ENCODE data around the gene CACNA2D3.

Gene CACNA2D3

DNA sequence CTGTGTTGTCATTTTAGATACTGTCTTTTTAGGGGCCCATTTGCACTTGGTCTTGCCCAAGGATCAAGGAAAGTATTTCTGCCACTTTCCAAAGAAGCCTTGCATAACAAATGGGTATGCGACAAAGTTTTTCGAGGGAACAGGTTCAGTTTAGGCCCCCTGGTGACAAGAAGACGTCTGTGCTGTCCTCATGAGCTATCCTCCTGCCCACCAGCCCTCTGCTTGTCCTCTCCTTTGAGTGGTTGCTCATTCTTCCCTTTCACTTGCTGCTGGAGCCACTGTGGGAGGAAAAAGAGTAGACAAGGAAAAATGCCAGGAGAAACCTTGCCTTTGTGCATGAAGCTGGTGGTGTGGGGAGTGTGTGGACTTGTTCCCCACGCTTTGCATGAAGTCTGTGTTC is 171.9 kb downstream of the CACNA2D3 start:
- DNase-seq: no peak

DNA sequence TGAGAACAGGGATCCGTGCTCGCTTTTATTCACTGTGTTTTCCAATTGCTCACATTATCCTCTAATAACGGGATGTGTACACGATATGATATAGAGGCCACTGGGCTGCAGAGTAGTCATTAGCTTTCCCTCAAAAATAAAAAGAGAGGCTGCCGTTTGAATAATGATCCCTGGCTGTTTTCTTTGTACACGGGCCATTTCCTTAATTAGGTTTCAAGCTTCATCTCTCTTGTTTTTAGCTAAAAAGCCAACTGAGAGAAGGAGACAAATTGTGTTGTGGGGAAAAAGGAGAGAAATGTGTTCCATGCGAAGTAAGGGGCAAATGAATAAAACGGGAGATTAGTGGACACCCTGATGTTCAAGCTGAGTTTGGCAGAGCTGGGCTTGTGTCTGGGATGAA is 174.2 kb downstream of the CACNA2D3 start:
- DNase-seq: no peak

DNA sequence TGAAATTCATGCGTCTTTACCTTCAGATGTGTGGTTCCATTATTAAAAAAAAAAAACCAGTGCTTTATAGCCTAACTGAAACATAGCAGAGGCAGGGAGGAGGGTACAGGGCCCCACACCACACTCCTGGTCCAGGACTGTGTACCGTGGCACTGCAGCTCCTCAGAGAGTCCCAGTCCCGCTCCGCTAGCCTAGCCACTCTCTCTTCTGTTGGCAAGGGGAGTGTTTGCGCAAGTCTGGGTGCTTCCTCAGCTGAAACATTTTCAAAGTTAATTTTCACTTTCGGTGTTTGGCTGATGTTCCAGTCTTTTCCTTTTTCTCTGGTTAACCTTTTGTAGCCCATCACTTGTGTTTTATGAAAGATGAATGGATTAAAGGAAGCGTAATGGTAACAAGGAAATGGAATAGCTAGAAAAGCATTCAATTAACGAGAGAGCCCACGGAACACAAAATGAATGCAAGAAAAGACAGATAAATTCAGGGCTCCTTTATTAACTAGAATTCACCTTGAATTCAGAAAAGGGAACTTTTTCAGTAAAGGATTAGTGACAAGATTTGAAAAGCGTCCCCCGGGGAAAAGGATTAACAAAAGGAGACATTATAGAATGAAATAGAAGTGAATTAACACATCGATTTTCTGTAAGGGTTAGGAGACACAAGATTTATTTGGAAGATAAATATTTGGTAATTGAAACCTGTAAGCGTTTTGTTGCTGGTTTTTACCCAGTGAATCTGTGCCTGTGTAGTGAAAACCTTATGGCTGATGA is 177.0 kb downstream of the CACNA2D3 start:
- no peak for DNase-seq

DNA sequence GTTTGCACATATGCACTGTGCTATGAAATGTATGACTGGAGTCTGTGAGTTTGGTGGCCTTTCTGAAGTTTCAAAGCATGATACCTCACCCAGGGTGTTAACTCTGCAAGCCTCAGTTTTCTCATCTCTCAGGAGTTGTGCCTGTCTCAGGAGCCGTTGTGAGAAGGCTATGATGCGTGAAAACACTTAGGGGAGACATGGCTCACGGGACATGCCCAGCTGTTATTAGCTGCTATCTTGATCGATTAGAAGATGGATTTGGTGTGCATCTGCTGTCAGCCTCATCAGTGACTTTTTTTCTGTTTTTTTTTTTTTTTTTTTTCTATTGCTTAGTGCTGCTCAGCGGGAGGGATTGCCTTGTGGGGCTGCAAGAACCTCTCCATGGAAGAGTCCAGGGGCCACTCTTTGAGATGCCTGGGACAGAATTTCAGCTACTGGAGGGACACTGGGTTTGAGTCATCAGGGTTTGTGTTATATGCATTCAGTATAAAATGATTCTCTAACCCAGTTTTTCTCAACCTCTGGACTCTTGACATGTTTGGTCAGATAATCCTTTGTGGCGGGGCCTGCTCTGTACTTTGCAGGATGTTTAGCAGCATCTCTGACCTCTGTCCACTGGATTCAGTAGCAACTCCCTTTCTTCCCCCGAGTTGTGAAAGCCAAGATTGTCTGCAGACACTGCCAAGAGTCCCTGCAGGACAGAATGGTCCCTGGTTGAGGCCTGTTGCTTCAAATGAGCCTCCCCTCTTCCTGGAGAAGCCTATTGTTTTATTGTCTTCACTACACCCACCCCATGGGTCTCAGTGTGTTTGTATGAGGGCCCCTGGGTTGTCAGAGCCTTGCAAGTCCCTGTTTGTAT is 181.4 kb downstream of the CACNA2D3 start:
- no peak for DNase-seq

DNA sequence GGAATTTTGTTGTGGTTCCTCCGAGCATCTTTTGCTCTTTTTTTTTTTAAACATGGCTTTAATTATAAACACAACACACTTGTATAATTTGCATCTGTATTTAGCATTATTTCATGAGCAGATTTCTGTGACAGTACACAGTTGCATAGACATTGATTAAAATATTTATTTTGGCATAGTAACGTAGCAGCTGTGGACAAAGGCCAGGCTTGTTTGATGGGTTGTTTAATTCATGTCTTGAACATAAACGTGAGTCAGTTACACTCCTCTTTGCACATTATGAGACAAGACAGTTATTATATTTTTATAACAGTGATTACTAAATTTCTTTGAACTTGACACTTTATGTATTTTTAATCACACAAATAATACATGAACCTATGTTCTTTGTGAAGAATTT is 182.5 kb downstream of the CACNA2D3 start:
- no peak for DNase-seq

- no peak for DNase-seq
These were observed 183.2 kb downstream of the CACNA2D3 start for GRCh38 chr3:54305409-54306099.

GRCh38 chr3:54307566-54308180 is 185.3 kb downstream of the CACNA2D3 start:
- no peak for DNase-seq

- no peak for DNase-seq
These were observed 187.2 kb downstream of the CACNA2D3 start for GRCh38 chr3:54309601-54310000.

DNA sequence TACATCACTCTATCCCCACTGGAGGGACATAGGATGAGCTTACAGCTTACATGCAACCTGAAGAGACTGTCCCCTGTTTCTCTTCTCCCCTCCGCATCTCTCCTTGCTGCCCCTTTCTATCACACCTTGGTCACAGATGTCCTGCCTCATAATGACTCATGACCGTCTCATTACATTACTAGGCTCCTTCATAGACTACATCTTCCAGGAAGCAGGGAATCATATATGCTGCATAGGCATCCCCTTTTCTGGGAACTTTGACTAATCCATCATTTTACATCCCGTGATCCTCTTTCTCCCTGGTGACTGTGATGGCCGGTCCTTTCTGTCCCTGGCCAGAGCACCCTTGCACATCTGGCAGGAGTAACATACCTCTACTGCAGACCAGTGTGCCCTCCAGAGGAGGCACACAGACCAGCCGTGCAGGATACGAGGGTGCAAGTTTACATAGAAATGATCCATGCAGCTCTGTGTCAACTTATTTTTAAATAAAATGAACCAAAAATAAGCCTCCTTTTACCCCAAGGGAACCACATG is 188.9 kb downstream of the CACNA2D3 start:
- no peak for DNase-seq

GRCh38 chr3:54312156-54312899 is 190.0 kb downstream of the CACNA2D3 start:
- DNase-seq: no peak

GRCh38 chr3:54313418-54313817 is 191.1 kb downstream of the CACNA2D3 start:
- no peak for DNase-seq

- DNase-seq: no peak
These were observed 199.2 kb downstream of the CACNA2D3 start for GRCh38 chr3:54321520-54321919.

DNA sequence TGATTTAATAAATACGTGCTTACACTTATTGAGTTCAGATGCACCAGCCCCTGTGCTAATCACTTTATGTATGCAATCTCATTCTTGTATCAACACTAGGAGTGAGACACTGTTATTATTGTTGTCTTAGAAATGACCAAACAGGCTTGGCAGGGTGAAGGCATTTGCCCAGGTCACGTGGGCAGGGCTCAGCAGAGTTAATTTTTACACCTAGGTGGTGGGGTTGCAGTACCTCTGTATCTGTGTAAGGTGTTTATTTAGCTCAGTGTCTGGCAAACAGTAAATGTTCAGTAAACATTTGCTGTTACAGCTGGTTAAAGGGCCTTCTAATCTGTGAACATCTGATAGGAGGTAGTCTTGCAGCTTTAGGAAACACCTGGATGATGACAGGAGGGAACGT is 200.0 kb downstream of the CACNA2D3 start:
- DNase-seq: no peak

- no peak for DNase-seq
These were observed 201.8 kb downstream of the CACNA2D3 start for GRCh38 chr3:54324103-54324502.

GRCh38 chr3:54326951-54327350 is 204.6 kb downstream of the CACNA2D3 start:
- DNase-seq: no peak

DNA sequence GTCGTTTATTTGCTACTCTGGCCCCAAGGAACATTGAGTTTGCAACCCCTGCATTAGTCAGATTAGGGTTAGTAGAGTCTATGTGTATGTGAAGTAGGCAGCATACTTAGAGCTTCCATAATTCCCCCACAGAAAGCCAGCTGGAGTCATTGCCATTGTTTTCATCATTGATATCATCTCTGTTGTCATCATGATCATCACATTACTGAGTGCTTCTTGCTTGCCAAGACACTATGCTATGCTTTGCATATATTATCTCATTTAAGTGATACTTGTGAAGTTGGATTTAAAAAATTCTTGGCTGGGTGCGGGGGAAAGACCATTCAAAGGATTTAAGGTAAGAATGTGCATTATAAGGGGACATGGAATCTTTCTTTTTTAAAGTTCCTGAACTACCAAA is 209.0 kb downstream of the CACNA2D3 start:
- DNase-seq: no peak

DNA sequence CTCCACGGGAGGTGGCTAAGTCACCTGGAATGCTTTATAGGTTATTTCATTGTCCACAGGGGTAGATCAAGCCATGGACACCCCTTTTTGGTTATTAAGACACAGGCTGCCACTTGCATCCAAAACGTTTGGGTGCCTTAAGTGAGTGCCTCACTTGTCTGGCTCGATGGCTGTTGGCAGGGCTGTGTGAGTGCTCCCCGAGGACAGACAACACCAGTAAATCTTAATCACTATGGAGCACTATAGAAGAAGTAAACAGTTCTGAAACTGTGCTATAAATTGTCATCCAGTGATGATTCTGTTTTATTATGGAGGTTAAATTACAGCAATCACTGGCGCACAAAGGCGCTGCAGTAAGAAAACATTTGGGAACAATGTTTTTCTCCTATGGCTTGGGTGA is 215.5 kb downstream of the CACNA2D3 start:
- DNase-seq: no peak

GRCh38 chr3:54339608-54340007 is 217.3 kb downstream of the CACNA2D3 start:
- no peak for DNase-seq

DNA sequence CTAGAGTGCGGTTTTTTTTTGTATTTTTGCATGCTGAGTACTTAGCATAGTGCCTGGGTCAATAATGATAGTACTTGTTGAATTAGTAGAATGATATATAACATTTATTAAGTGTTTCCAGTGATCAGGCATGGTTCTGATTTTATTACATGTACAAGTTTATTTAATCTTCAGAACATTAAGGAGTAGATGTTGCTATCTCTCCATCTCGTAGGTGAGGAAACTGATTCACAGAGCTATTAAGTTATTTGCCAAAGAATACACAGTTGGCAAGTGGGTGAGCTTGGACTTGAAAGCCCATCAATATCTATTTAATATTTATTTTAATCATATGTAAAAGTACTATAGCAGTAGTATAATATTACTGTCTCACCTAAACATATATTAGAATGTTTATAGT is 219.5 kb downstream of the CACNA2D3 start:
- DNase-seq: no peak

- no peak for DNase-seq
These were observed 220.3 kb downstream of the CACNA2D3 start for GRCh38 chr3:54342676-54343075.

GRCh38 chr3:54343495-54343894 is 221.1 kb downstream of the CACNA2D3 start:
- no peak for DNase-seq

- DNase-seq: no peak
These were observed 222.4 kb downstream of the CACNA2D3 start for GRCh38 chr3:54344601-54345231.

Measured in stimulated activated naive CD4-positive, alpha-beta T cell treated with Interleukin-2 at 50 U/mL for 16 hours (primary cell).